GM12891 (cell line): ENCODE data around the gene ZNF638.

Experiments used
- PAX5 ChIP-seq: IDR thresholded peaks from 2 replicates; pipeline ENCODE4 v1.6.1; 2011; ENCODE audit warnings: low read length, moderate library complexity, mild to moderate bottlenecking; ENCODE audit not compliant: insufficient read depth, severe bottlenecking
- POLR2A ChIP-seq: IDR thresholded peaks from 2 replicates; pipeline ENCODE4 v1.6.1; 2011; ENCODE audit warnings: low read depth, low read length, control low read depth
- POLR2AphosphoS5 ChIP-seq: IDR thresholded peaks from 2 replicates; pipeline ENCODE4 v1.6.1; 2011; ENCODE audit warnings: low read depth, low read length, control low read depth
- POU2F2 ChIP-seq: IDR thresholded peaks from 2 replicates; pipeline ENCODE4 v1.6.1; 2011; ENCODE audit warnings: low read depth, mild to moderate bottlenecking, control low read depth, low read length, moderate library complexity
- SPI1 ChIP-seq: IDR thresholded peaks from 2 replicates; pipeline ENCODE4 v1.6.1; 2011; ENCODE audit warnings: low read depth, low read length, control low read depth
- TAF1 ChIP-seq: IDR thresholded peaks from 2 replicates; pipeline ENCODE4 v1.6.1; 2011; ENCODE audit warnings: low read depth, low read length, control low read depth

DNA sequence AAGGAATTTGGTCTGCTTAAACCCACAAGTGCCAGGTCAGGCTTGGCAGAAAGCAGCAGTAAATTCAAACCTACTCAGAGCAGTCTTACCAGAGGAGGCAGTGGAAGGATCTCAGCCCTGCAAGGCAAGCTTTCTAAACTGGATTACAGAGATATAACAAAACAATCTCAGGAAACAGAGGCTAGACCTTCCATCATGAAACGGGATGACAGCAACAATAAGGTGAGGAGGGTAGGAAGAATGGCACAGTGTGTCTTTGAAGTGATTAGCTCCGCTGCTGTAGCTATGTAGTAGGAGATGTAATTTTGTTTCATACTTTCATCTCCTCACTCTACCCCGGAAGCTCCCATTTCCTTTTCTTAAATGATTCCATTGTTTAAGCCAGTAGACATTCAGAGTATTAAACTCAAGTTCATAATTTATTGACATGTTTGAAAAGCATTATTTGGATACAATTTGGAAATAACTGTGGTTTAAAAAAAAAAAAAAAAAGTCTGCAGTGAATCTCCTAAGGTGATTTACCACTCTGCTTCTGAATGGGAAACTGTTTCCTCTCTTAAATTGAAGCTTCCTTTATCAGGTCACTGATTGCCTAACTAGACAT is 92.3 kb downstream of the ZNF638 start:
- TF ChIP-seq POLR2AphosphoS5 (no peak), POLR2A (no peak), TAF1 (no peak), PAX5 (no peak), POU2F2 (no peak), SPI1 (no peak)
